GM19467 (cell line): ENCODE data around the gene CBX1.

Experiments used
- ATAC-seq: cut with Tn5 transposase; IDR thresholded peaks from one replicate; pipeline ENCODE4 v1.9.1; 2021; ENCODE audit warnings: mild to moderate bottlenecking, moderate library complexity; ENCODE audit not compliant: unreplicated experiment

CBX1 gene

DNA sequence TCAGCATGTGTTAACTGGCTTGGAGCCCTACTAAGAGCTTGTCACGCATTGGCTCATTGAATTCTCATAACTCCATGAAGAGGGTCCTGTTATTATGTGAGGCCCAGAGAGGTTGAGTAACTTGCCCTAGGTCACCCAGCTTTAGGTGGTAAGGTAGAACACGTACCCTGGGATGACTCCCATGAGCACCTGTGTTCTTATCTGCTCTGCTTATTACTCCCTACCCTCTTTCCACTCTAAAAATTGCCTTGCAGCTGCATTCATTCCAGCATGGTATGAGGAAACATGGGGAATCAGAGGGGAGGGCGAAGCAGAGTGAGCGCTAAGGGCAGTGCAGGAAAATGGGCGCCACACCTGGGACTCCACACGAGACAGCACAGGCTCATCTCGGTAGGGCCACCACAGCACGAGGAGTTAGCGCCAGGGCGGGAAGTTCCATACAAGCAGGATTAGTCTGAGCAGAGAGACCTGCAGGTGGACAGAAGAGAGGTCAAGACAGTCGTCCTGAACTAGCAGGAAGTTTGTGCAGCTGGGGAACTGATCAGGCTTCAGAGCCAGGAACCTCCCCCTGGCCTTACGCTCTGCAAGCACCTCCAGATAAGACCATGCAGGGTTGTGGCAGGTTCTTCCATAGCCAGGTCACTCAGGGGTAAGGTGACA is 73.8 kb downstream of the CBX1 start:
- no peak for ATAC-seq

GRCh38 chr17:48026502-48027321 is 74.6 kb downstream of the CBX1 start:
- no peak for ATAC-seq

GRCh38 chr17:48025904-48026501 is 75.3 kb downstream of the CBX1 start:
- ATAC-seq = no peak

GRCh38 chr17:48025040-48025903 is 76.0 kb downstream of the CBX1 start:
- peak; percentile 78 for ATAC-seq

- no peak for ATAC-seq
These were observed 76.9 kb downstream of the CBX1 start for GRCh38 chr17:48024149-48025039.

DNA sequence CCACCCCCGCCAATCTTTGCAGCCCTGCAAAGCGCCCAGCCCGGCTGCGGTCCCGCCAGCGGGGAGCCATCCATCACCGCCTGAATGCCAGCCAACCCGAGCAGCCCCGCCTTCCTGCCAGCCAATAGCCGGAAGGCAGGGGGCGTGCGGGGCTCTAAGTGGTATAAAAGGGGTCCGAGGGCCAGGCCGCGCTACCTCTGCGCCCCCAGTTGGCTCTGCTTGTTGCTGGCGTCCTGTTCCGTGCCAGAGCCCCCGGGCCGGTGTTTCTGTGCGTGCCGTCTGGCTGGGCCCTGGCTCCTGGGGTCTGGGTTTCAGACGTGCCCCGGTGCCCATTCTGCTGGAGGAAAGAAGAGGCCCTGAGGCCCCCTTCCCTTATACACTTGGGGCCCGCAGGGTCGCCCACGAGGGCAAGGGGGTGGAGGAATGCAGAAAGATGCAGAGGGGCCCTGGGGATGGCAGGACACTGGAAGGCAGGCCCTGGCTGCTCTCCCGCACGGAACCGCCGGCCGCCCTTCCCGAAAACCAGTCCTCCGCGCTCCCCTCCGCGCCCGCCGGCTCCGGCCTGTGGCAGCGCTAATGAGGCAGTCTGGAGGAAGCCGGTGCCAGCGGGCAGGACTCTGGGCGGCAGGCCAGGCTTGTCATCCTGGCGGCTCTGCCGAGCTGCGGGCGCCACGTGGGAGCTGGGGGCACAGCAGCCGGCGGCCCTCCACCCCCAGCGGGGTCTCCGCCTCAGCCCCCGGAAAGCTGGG is 77.7 kb downstream of the CBX1 start:
- no peak for ATAC-seq

DNA sequence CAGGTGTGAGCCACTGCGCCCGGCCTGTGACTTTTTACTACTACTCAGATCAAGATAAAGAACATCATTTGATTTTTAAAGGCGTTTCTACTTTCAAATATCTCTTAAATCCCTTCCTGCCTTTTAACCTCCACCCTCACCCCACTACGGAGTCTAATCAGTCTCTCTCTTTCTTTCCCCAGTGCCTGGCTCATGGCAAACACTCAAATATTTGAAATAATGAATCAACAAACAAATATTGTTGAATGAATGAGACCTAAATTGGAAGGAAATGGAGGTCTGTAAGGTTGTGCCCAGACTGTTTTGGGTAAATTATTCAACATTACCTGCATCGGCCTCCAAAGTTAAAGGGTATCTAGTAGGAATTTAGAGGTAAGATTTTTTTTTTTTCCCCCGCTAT is 78.4 kb downstream of the CBX1 start:
- no peak for ATAC-seq

GRCh38 chr17:48021934-48022333 is 79.3 kb downstream of the CBX1 start:
- no peak for ATAC-seq
